ENCODE results near the gene CLCN2.
A peak's percentile ranks its signal among the peaks of the same experiment; 100 is the strongest.

CLCN2 gene

DNA sequence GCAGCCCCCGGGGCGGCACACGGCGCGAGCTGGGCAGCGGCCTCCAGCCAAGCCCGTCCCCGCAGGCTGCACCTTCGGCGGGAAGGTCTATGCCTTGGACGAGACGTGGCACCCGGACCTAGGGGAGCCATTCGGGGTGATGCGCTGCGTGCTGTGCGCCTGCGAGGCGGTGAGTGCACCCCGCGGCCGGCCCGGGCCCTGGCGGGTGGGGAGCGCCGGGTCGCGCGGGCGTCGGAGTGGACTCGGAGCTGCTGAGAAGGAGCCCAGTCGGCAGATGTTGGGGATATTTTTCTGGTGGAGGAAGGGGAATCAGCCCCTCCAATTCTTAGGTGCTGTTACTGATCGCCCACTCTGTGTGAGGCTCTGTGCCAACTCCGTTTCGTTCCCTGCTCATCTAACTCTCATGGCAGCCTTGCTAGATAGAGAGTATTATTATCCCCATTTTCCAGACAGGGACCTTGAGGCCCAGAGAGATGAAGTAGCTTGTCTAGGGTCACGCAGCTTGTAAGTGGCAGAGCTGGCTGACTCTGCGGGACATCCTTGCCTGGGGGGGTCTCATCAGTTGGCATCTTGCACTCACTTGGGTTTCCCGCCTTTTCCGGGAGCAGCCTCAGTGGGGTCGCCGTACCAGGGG, 19.3 kb upstream of the CLCN2 start:
- Histone ChIP-seq H2AK5ac (ENCODE audit: low read length, severe bottlenecking) (no peak overlapping the region), H2BK12ac (ENCODE audit: low read length in 2 of 2) (no peak overlapping the region), H3K36me3 (ENCODE audit: control insufficient read depth in 1 of 2, insufficient read depth in 2 of 2, low read depth in 1 of 2, low read length in 2 of 2) (no peaks in the 10 kb centered on the region), H2BK120ac (ENCODE audit: low read depth, low read length) (no peak overlapping the region), H3K27me3 (ENCODE audit: control insufficient read depth in 1 of 2, insufficient read depth in 1 of 2, low read length in 2 of 2) (peaks cover 37 to 74% of the 10 kb centered on the region in 2 experiments), H3K4me1 (ENCODE audit: control insufficient read depth, insufficient read depth, low read depth, low read length) (peaks cover 19% of the 10 kb centered on the region), H3K9me3 (ENCODE audit: control insufficient read depth, low read length) (no peaks in the 10 kb centered on the region), H2BK15ac (ENCODE audit: low read depth, poor library complexity, severe bottlenecking) (no peak overlapping the region), H4K91ac (ENCODE audit: low read length) (no peak overlapping the region), H3K4me3 (ENCODE audit: insufficient read depth in 1 of 2, low read depth in 1 of 2, low read length in 2 of 2) (peak overlapping the region; percentile 42 to 69), H4K8ac (ENCODE audit: low read length) (peak overlapping the region; percentile 14), H2BK5ac (ENCODE audit: low read depth, low read length, poor library complexity, severe bottlenecking) (no peak overlapping the region), H3K23ac (ENCODE audit: low read length in 2 of 2) (peak overlapping the region in 1 of 2 experiments; percentile 98), H3K18ac (ENCODE audit: low read depth in 1 of 2, low read length in 2 of 2) (peak overlapping the region in 1 of 2 experiments; percentile 53), H3K9ac (ENCODE audit: low read length) (peak overlapping the region; percentile 32), H2AFZ (ENCODE audit: low read depth, low read length) (peak overlapping the region; percentile 58), H3K79me1 (replicated peaks; ENCODE audit: low read length, poor library complexity, severe bottlenecking) (no peaks in the 10 kb centered on the region), H3K14ac (ENCODE audit: low read length in 2 of 2) (no peak overlapping the region), H3K27ac (ENCODE audit: low read length, poor library complexity, severe bottlenecking) (no peak overlapping the region), H3K4me2 (ENCODE audit: low read length, poor library complexity, severe bottlenecking) (peak overlapping the region; percentile 80), H3K4ac (ENCODE audit: low read depth in 1 of 2, low read length in 2 of 2) (no peak overlapping the region)
- 2% methylated on average over 31 of the region's 42 CpGs for WGBS
- DNase-seq, result no peak

DNA sequence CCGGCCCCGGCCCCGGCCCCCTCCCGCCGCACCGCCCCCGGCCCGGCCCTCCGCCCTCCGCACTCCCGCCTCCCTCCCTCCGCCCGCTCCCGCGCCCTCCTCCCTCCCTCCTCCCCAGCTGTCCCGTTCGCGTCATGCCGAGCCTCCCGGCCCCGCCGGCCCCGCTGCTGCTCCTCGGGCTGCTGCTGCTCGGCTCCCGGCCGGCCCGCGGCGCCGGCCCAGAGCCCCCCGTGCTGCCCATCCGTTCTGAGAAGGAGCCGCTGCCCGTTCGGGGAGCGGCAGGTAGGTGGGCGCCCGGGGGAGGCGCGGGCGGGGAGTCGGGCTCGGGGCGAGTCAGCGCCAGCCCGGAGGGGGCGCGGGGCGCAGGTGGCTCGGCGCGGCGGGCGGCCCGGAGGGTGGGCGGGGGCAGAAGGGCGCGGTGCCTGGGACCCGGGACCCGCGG, 18.8 kb upstream of the CLCN2 start:
- Histone ChIP-seq H3K27me3 (ENCODE audit: control insufficient read depth in 1 of 2, insufficient read depth in 1 of 2, low read length in 2 of 2) (peaks cover 39 to 78% of the 10 kb centered on the region in 2 experiments), H2AK5ac (ENCODE audit: low read length, severe bottlenecking) (no peak overlapping the region), H4K91ac (ENCODE audit: low read length) (no peak overlapping the region), H2BK12ac (ENCODE audit: low read length in 2 of 2) (no peak overlapping the region), H3K14ac (ENCODE audit: low read length in 2 of 2) (no peak overlapping the region), H3K4me3 (ENCODE audit: insufficient read depth in 1 of 2, low read depth in 1 of 2, low read length in 2 of 2) (peak overlapping the region; percentile 42 to 69), H3K36me3 (ENCODE audit: control insufficient read depth in 1 of 2, insufficient read depth in 2 of 2, low read depth in 1 of 2, low read length in 2 of 2) (no peaks in the 10 kb centered on the region), H3K79me1 (replicated peaks; ENCODE audit: low read length, poor library complexity, severe bottlenecking) (no peaks in the 10 kb centered on the region), H3K9me3 (ENCODE audit: control insufficient read depth, low read length) (no peaks in the 10 kb centered on the region), H2BK15ac (ENCODE audit: low read depth, poor library complexity, severe bottlenecking) (peak overlapping the region; percentile 13), H3K4me2 (ENCODE audit: low read length, poor library complexity, severe bottlenecking) (peak overlapping the region; percentile 80), H3K4me1 (ENCODE audit: control insufficient read depth, insufficient read depth, low read depth, low read length) (peaks cover 19% of the 10 kb centered on the region), H2BK120ac (ENCODE audit: low read depth, low read length) (peak overlapping the region; percentile 11), H2BK5ac (ENCODE audit: low read depth, low read length, poor library complexity, severe bottlenecking) (no peak overlapping the region), H3K4ac (ENCODE audit: low read depth in 1 of 2, low read length in 2 of 2) (no peak overlapping the region), H3K23ac (ENCODE audit: low read length in 2 of 2) (no peak overlapping the region), H3K9ac (ENCODE audit: low read length) (peak overlapping the region; percentile 32), H3K27ac (ENCODE audit: low read length, poor library complexity, severe bottlenecking) (no peak overlapping the region), H3K18ac (ENCODE audit: low read depth in 1 of 2, low read length in 2 of 2) (peak overlapping the region in 1 of 2 experiments; percentile 53), H2AFZ (ENCODE audit: low read depth, low read length) (no peak overlapping the region), H4K8ac (ENCODE audit: low read length) (no peak overlapping the region)
- peak; percentile 54 for DNase-seq
- WGBS, result 0% methylated on average over 24 of the region's 62 CpGs

DNA sequence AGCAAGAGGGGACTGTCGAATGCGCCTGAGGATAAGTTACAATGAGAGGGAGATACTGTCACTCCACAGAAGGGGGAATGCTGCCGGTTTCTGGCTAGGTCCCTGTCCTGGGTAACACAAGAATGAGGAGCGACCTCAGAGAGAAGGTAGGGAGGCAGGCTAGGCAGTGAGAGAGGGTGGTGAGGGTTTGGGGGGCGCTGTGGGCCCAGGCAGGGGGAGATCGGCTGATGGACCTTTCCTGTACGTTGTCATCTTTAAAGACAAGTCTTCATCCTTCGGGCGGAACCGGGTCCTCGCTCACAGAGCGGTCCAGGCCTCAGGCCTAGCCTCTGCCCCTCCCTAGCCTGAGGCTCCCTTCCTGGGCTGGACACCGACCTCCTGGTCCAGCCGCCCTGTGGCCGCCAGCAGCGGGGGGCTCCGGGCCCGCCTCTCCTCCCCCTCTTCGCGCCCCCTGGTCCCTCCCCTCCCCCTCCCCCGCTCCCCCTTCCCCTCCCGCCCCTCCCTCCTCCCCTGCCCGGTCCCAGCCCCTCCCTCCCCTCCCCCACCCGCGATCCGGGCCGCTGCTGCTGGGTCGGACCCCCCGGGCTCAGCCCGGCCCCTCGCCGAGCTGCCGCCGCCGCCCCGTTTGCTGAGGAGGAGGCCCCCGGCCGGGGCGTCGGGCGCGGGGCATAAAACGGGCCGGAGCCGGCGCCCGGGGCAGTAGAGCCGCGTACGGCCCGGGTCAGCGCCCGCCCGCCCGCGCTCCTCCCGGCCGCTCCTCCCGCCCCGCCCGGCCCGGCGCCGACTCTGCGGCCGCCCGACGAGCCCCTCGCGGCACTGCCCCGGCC, 18.2 kb upstream of the CLCN2 start, which contains the start of gene CHRD:
TSS of gene CHRD (plus strand) at position 697 of the 827 bp plus-strand sequence. CDS start 265 bp downstream, outside the sequence.
- Histone ChIP-seq H2AFZ (ENCODE audit: low read depth, low read length) (peak within 1 kb of the TSS; percentile 58), H3K4me2 (ENCODE audit: low read length, poor library complexity, severe bottlenecking) (peak within 1 kb of the TSS; percentile 80), H3K27ac (ENCODE audit: low read length, poor library complexity, severe bottlenecking) (no peak within 1 kb of the TSS), H2BK12ac (ENCODE audit: low read length in 2 of 2) (no peak within 1 kb of the TSS), H2BK15ac (ENCODE audit: low read depth, poor library complexity, severe bottlenecking) (peak within 1 kb of the TSS; percentile 13), H2BK120ac (ENCODE audit: low read depth, low read length) (peak within 1 kb of the TSS; percentile 11), H3K36me3 (ENCODE audit: control insufficient read depth in 1 of 2, insufficient read depth in 2 of 2, low read depth in 1 of 2, low read length in 2 of 2) (no peaks in the 10 kb centered on the region), H3K4me1 (ENCODE audit: control insufficient read depth, insufficient read depth, low read depth, low read length) (peaks cover 19% of the 10 kb centered on the region), H3K79me1 (replicated peaks; ENCODE audit: low read length, poor library complexity, severe bottlenecking) (no peaks in the 10 kb centered on the region), H3K27me3 (ENCODE audit: control insufficient read depth in 1 of 2, insufficient read depth in 1 of 2, low read length in 2 of 2) (peaks cover 39 to 76% of the 10 kb centered on the region in 2 experiments), H3K9ac (ENCODE audit: low read length) (peak within 1 kb of the TSS; percentile 58), H3K18ac (ENCODE audit: low read depth in 1 of 2, low read length in 2 of 2) (peak within 1 kb of the TSS; percentile 53 to 56), H3K23ac (ENCODE audit: low read length in 2 of 2) (peak within 1 kb of the TSS in 1 of 2 experiments; percentile 98), H4K91ac (ENCODE audit: low read length) (no peak within 1 kb of the TSS), H2AK5ac (ENCODE audit: low read length, severe bottlenecking) (no peak within 1 kb of the TSS), H3K9me3 (ENCODE audit: control insufficient read depth, low read length) (no peaks in the 10 kb centered on the region), H3K14ac (ENCODE audit: low read length in 2 of 2) (no peak within 1 kb of the TSS), H2BK5ac (ENCODE audit: low read depth, low read length, poor library complexity, severe bottlenecking) (no peak within 1 kb of the TSS), H4K8ac (ENCODE audit: low read length) (peak within 1 kb of the TSS; percentile 42), H3K4ac (ENCODE audit: low read depth in 1 of 2, low read length in 2 of 2) (no peak within 1 kb of the TSS), H3K4me3 (ENCODE audit: insufficient read depth in 1 of 2, low read depth in 1 of 2, low read length in 2 of 2) (peak within 1 kb of the TSS; percentile 48 to 69)
- 29% methylated on average over 12 of the region's 71 CpGs for WGBS
- DNase-seq, result no peak

Data from mesenchymal stem cell (in vitro differentiated cells and primary cell).